ENCODE measurements around the gene BSPRY. TPM values are rescaled to one million over a fixed set of nuclear protein-coding genes. Genes with fewer than 3 reads are reported as not detected.

Gene BSPRY
- total RNA-seq, 3 donors from 2014 or later (not counting 1 experiment from before 2014, with no cell fraction given), result 3.3 to 5.5 (median 4.3) TPM

DNA sequence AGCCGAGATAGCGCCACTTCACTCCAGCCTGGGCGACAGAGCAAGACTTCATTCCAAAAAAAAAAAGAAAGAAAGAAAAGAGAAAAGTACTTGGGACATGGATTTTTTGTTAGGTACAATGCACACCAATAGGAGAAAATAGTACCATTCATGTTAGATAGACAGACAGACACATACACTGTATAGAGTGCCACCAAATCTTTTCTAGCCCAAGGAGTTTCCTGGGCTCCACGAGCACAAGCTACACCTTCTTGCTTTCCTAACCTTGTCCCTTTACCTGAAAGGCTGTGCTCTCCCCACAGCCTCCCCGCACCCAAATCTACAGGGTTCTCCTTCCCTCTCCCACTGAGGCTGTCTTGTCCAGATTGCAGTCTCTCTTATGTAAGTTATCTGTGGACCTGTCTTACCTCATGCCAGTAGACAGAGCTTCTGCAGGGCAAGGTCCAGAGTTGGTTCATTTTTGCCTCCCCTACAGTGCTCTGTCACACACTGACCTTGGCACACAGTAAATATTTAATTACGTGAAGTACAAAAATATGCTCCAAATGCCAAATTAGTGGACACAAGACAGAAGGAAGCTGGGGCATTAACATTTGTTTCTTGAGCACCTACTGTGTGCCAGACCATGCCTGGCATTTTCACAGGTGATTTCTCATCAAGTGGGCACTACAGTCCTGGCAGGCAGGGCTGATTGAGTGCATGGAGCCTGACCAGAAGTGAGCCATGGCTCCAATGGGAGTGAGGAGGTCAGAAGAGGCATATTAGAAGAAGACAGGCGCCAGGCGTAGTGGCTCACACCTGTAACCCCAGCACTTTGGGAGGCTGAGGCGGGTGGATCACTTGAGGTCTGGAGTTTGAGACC is 45.9 kb downstream of the BSPRY start:
- Mint-ChIP-seq H3K4me1 (peaks cover 0 to 27% of the 10 kb centered on the region in 2 donors), H3K36me3 (no peaks in the 10 kb centered on the region), H3K27ac (no peak overlapping the region), H3K4me3 (no peak overlapping the region), H3K9me3 (no peaks in the 10 kb centered on the region), H3K27me3 (ENCODE audit: low read depth in 2 of 2) (no peaks in the 10 kb centered on the region)
- ATAC-seq (no peak), DNase-seq (no peak)
- H3K27me3 ChIP-seq (ENCODE audit: control insufficient read depth, insufficient read depth, low read length), result no peaks in the 10 kb centered on the region
- 97% methylated on average over 9 of the region's 9 CpGs for WGBS (ENCODE audit: insufficient coverage)
- intact Hi-C loops (cut with micrococcal nuclease), result no loop called here
- TF ChIP-seq, protein P1, sequence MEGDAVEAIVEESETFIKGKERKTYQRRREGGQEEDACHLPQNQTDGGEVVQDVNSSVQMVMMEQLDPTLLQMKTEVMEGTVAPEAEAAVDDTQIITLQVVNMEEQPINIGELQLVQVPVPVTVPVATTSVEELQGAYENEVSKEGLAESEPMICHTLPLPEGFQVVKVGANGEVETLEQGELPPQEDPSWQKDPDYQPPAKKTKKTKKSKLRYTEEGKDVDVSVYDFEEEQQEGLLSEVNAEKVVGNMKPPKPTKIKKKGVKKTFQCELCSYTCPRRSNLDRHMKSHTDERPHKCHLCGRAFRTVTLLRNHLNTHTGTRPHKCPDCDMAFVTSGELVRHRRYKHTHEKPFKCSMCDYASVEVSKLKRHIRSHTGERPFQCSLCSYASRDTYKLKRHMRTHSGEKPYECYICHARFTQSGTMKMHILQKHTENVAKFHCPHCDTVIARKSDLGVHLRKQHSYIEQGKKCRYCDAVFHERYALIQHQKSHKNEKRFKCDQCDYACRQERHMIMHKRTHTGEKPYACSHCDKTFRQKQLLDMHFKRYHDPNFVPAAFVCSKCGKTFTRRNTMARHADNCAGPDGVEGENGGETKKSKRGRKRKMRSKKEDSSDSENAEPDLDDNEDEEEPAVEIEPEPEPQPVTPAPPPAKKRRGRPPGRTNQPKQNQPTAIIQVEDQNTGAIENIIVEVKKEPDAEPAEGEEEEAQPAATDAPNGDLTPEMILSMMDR (IDR thresholded peaks at IDR 0.05), result no peak
- peaks cover 23% of the 10 kb centered on the region for H3K36me3 ChIP-seq (ENCODE audit: control insufficient read depth, insufficient read depth, low read length)
- peaks cover 4% of the 10 kb centered on the region for H3K4me1 ChIP-seq (ENCODE audit: control insufficient read depth, insufficient read depth, low read length)
- no peak overlapping the region for H3K27ac ChIP-seq (ENCODE audit: low read length)
- no peak overlapping the region for H3K4me3 ChIP-seq (ENCODE audit: low read length)
- no peaks in the 10 kb centered on the region for H3K9me3 ChIP-seq (ENCODE audit: control insufficient read depth, insufficient read depth, low read length)

DNA sequence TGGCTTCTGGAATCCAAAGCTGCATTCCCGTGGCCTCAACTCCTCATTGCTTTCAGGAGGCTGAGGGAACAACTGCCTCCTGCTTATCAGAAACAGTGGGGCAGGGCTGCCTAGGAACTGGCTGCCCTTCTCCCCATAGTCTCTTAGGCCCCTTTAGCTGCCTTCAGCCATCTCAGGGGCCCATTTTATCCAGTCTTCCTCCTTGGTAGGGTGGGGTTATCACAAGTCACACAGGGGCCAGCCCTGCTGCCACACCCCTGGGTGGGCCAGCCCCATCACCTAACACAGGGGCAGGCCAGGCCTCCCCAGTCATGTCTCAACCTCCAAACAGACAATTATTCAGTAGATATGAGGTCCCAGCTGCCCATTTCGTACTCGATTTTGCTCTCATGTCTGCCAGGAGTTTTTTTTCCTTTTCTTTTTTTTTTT is 47.9 kb downstream of the BSPRY start:
- no peaks in the 10 kb centered on the region for H3K9me3 ChIP-seq (ENCODE audit: control insufficient read depth, insufficient read depth, low read length)
- no peak for ATAC-seq
- TF ChIP-seq, protein P1 (IDR thresholded peaks at IDR 0.05), result no peak
- Mint-ChIP-seq H3K27me3 (ENCODE audit: low read depth in 2 of 2) (no peaks in the 10 kb centered on the region), H3K36me3 (no peaks in the 10 kb centered on the region), H3K27ac (no peak overlapping the region), H3K4me1 (peaks cover 6 to 32% of the 10 kb centered on the region in 2 donors), H3K9me3 (no peaks in the 10 kb centered on the region), H3K4me3 (no peak overlapping the region)
- H3K27me3 ChIP-seq (ENCODE audit: control insufficient read depth, insufficient read depth, low read length), result no peaks in the 10 kb centered on the region
- H3K4me3 ChIP-seq (ENCODE audit: low read length), result no peak overlapping the region
- H3K4me1 ChIP-seq (ENCODE audit: control insufficient read depth, insufficient read depth, low read length), result peaks cover 16% of the 10 kb centered on the region
- H3K36me3 ChIP-seq (ENCODE audit: control insufficient read depth, insufficient read depth, low read length), result peaks cover 4% of the 10 kb centered on the region
- intact Hi-C loops (cut with micrococcal nuclease), result no loop called here
- DNase-seq, result no peak
- no peak overlapping the region for H3K27ac ChIP-seq (ENCODE audit: low read length)
- 88% methylated on average over 3 of the region's 3 CpGs for WGBS (ENCODE audit: insufficient coverage)

DNA sequence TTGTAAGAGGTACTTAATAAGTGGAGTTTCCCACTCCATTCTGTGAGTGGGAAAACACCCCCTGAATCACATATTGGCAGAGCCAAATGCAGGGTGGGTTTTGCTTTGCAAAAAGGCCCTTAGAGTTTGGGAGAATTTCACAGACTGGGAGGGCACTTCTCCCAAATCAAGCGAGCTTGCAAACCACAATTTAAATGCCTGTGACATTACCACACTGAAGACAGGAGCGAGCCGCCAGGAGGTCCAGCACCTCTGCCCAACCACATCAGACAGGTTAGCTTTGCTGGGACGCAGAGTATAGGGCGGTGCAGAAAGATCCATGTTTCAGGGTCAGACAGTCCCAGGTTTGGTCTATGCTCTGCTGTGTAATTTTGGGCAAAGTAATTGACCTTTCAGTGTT is 49.5 kb downstream of the BSPRY start:
- DNase-seq (no peak), ATAC-seq (no peak)
- Histone ChIP-seq H3K36me3 (ENCODE audit: control insufficient read depth, insufficient read depth, low read length) (no peaks in the 10 kb centered on the region), H3K4me3 (ENCODE audit: low read length) (no peak overlapping the region), H3K9me3 (ENCODE audit: control insufficient read depth, insufficient read depth, low read length) (no peaks in the 10 kb centered on the region), H3K27me3 (ENCODE audit: control insufficient read depth, insufficient read depth, low read length) (no peaks in the 10 kb centered on the region), H3K4me1 (ENCODE audit: control insufficient read depth, insufficient read depth, low read length) (peaks cover 16% of the 10 kb centered on the region), H3K27ac (ENCODE audit: low read length) (no peak overlapping the region)
- TF ChIP-seq, protein P1 (IDR thresholded peaks at IDR 0.05), result no peak
- H3K4me1 Mint-ChIP-seq, result peaks cover 6 to 32% of the 10 kb centered on the region in 2 donors
- WGBS (ENCODE audit: insufficient coverage), result 80% methylated on average over 5 of the region's 5 CpGs
- H3K27me3 Mint-ChIP-seq (ENCODE audit: low read depth in 2 of 2), result no peaks in the 10 kb centered on the region
- H3K9me3 Mint-ChIP-seq, result no peaks in the 10 kb centered on the region
- no peak overlapping the region for H3K27ac Mint-ChIP-seq
- no peaks in the 10 kb centered on the region for H3K36me3 Mint-ChIP-seq
- H3K4me3 Mint-ChIP-seq, result no peak overlapping the region
- intact Hi-C loops (cut with micrococcal nuclease), result no loop called here

Data from natural killer cell (primary cell).